Stimulated activated CD4-positive, alpha-beta T cell treated with anti-CD3 and anti-CD28 coated beads, Interleukin-15, amount 100 ng/mL, for 48 hours (primary cell): ENCODE results near the gene ADCY7.

Experiments
- DNase-seq, 2 donors: peaks; one replicate each; pipeline ENCODE4 v3.0.0-alpha.2; 2020; ENCODE audit warnings: low read depth in 2 of 2

The ADCY7 gene

GRCh38 chr16:50313596-50314478, 47.5 kb downstream of the ADCY7 start:
- peak in 1 of 2 donors; percentile 37 for DNase-seq

GRCh38 chr16:50314665-50315064, 48.3 kb downstream of the ADCY7 start:
- no peak for DNase-seq

DNA sequence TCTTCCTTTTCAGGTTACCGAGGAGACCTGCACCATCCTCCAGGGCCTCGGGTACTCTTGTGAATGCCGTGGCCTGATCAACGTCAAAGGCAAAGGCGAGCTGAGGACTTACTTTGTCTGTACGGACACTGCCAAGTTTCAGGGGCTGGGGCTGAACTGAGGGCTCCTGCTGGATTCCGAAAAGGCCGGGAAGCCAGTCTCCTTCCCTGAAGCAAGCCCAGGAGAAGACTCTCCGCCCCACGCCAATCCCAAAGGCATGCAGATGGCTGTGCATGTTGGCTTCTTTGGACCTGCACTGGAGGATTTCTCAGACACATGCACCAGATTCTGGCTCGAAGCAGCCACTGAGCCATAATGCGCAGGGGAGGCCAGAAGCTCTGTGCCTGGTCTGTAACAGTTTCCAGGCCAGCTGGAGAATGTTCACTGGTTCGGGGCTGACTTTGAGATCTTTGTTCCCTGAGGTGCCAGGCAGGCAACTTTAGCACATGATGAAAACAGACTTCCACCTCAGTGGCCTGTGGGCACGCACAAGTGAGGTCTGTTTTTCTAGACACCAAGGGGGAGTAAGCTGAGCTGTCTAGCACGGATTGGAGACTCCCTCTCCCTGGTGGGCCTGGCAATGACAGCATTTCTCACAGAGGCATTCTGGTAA, 49.1 kb downstream of the ADCY7 start:
- no peak for DNase-seq

- no peak for DNase-seq
Observed at GRCh38 chr16:50316102-50316847, 49.9 kb downstream of the ADCY7 start.

GRCh38 chr16:50316848-50317630, 50.7 kb downstream of the ADCY7 start:
- no peak for DNase-seq

- DNase-seq = no peak
Observed at GRCh38 chr16:50318796-50319578, 52.6 kb downstream of the ADCY7 start.

- DNase-seq = no peak
Observed at GRCh38 chr16:50320310-50320709, 54.0 kb downstream of the ADCY7 start.

- no peak for DNase-seq
Observed at GRCh38 chr16:50322333-50322732, 56.0 kb downstream of the ADCY7 start.

GRCh38 chr16:50323335-50324011, 57.1 kb downstream of the ADCY7 start:
- DNase-seq = no peak

- DNase-seq = no peak
Observed at GRCh38 chr16:50324345-50324744, 58.0 kb downstream of the ADCY7 start.

DNA sequence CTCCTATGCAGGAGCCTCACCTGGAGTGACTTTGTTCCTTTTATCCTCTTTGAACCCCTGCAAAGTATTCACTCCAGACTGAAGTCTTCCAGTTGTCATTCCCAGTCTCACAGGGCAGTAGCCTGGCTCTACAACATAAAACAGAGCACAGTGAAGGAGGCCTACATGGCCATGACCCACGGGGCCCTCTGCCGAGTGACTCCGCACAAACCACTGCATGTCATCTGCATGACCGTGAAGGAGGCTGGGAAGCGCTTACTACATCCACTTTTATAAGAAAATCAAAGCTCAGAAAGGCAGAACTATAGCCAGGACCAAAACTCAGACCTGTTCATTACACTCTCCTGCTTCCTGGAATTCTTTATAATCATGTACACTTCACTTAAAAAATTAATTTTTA, 59.9 kb downstream of the ADCY7 start:
- DNase-seq = no peak

GRCh38 chr16:50326835-50327465, 60.6 kb downstream of the ADCY7 start:
- peak in 1 of 2 donors; percentile 55 for DNase-seq

- no peak for DNase-seq
Observed at GRCh38 chr16:50329446-50330189, 63.3 kb downstream of the ADCY7 start.

- no peak for DNase-seq
Observed at GRCh38 chr16:50331570-50331969, 65.2 kb downstream of the ADCY7 start.

DNA sequence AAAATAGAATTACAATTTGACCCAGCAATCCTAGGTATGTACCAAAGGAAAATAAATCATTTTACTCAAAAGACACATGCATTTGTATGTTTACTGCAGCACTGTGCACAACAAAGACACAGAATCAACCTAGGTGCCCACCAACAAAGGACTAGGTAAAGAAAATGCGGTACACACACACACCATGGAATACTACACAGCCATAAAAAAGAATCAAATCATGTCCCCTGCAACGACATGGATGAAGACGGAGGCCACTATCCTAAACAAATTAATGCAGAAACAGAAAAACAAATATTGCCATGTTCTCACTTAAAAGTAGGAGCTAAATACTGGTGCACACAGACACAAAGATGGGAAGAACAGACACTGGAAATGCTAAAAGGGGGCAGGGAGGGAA, 66.2 kb downstream of the ADCY7 start:
- no peak for DNase-seq

GRCh38 chr16:50334106-50334975, 68.0 kb downstream of the ADCY7 start:
- DNase-seq = no peak

DNA sequence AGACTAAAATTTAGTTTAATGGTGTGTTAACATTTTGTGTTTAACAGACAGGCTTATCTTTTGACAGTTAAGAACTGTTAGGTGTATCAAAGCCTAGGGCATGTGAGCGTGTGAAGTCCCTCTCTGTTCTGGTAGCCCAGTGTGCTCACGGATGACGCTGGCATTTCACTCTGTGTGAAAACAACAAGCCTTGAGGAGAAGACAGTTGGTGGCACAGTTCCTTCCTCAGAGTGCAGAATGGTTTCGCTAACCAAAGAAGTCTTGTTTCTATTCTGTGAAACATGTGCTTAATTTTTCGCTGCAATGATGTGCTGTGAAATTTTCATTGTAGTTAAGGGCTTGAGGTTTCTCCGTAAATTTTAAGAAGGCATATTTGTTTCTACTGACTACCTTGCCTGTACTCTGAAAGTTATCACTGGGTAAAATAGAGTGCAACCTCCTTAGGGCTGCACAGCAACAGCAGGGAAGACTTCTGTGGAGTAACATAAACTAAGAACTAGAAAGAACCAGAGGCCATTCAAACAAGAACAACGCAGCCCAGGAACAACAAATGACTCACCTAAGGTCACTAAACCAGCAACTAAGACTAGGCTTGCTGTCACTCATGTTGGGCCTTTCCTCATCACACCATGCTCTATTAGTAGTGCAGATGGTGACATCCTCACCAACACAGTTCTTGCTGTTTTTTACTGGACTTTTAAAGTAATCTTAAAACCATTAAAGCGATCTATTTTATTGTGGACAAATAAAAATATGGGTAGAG, 69.0 kb downstream of the ADCY7 start:
- peak in 1 of 2 donors; percentile 21 for DNase-seq
